WI38 (cell line): ENCODE data around the gene SHLD2.
"Not testable (repeated sequence)": the region's sequence is repeated elsewhere in the genome, so short reads cannot be mapped to it uniquely, and the experiment has no call there.

Source experiments
- H3K4me3 ChIP-seq: 2 replicates; pipeline ENCODE4 v1.5.1; 2011; ENCODE audit warnings: low read depth, mild to moderate bottlenecking, control low read depth, low read length

SHLD2 gene

DNA sequence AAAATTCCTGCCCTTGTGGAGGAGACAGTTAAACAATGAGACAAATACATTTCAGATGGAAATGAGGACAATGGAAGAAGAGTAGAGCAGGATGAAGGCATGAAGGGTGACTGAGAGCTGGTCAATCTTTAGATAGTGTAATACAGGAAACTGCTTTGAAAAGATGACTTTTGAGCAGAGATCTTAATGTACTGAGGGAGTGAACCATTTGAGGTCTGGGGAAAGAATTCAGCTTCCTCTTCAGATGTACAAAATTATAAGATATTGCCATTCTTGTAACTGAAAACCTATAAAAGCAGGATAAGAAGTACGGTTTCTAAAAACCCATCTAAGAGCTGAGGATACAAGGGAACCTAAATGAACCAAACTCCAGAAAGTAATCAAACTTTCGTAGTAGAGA is 38.9 kb downstream of the SHLD2 start:
- not testable (repeated sequence) for H3K4me3 ChIP-seq

DNA sequence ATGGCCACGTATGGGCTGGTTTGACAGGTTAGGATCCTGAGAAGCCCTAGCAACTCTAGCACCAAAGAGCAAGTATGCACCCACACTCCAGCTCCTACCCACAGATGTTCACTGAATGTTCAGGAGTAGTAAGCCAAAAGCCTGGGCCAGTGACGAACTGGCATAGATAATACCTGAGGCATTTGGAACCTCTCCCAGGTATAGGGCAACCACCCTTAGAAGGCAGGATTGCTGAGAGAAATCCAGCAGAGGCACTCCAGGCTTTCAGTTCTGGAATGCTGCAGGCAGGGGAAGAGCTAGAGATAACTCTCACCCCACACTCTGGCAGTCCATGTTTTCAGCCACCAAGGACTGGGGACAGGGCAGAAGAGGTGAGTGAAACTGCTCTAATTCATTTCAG is 39.4 kb downstream of the SHLD2 start:
- H3K4me3 ChIP-seq = not testable (repeated sequence)

DNA sequence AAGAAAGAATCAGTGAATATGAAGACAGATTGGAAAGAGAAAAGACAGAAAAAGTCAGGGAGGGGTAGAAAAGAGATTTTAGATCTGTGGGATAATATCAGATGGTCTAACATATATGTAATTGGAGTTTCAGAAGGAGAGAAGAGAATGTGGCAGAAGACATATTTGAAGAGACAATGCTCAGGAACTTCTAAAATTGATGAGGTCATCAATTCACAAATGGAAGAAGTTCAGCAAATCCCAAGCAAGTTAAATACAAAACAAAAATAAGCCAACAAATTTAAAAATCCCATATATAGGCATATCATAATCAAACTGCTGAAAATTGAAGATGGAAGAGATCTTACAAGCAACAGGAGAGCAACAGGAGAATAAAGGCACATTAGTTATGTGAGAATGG is 42.5 kb downstream of the SHLD2 start:
- not testable (repeated sequence) for H3K4me3 ChIP-seq

DNA sequence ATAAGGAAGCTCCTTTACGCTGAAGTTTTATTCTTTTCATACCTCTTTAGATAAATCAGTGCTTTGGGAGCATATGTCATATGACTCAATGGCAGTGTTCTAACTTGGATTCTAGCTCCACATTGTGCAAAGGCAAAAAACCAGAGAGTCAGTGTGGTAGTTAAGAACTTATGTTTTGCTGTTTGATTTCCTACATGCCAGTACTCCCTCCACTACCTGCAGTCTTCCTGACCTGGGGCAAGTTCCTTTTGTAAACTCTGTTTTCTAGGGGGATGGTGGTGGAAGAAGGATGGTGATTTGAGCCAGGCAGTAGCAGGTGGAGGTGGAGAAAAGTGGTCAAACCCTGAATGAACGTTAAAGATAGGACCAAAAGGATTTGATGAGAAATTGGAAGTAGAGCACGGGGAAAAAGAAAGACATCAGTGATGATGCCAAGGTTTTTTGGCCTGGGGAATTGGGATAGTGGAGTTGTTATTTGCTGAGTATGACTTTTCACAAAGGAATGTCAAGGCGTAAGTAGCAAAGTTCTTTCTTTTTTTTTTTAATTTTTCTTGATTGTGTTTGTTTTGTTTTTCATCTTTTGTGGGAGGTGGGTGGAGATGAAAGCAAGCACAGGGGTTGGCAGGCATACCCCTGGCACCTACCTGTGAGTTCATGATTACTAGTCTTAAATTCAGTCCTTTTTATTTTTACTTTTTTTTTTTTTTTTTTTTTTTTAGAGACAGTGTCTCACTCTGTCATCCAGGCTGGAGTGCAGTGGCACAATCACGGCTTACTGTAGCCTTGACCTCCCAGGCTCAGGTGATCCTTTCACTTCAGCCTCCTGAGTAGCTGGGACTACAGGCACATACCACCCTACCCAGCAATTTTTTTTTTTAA is 47.5 kb downstream of the SHLD2 start:
- not testable (repeated sequence) for H3K4me3 ChIP-seq

DNA sequence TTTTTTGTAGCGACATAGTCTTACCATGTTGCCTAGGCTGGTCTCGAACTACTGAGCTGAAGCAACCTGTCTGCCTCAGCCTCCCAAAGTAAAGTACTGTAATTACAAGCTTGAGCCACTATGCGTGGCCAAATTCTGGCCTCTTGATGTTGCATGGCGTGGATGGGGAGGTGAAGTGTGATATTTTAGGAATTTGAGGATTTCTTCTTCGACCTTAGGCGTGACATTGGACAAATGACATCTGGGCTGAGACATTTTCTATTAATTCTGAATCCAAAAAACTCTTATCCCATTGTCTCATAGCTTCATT is 48.1 kb downstream of the SHLD2 start:
- not testable (repeated sequence) for H3K4me3 ChIP-seq

DNA sequence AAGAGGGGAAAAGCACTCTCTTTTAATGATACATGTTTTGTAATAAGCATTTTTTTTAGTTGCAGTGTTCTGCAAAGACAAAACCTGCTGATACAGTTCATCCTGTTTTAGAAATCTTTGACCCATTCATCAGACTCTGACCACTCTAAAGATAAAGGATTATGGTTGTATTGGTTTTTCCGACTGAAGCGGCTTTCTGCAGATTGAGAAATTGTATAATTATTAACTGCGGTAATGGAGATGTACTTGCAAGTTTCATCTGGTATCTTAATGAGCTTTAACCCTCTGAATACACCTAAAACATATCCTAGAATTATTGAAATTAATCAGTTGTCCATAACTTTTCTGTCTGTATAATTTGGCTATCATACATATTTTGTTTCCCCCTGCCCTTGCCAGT is 50.6 kb downstream of the SHLD2 start:
- H3K4me3 ChIP-seq = not testable (repeated sequence)

DNA sequence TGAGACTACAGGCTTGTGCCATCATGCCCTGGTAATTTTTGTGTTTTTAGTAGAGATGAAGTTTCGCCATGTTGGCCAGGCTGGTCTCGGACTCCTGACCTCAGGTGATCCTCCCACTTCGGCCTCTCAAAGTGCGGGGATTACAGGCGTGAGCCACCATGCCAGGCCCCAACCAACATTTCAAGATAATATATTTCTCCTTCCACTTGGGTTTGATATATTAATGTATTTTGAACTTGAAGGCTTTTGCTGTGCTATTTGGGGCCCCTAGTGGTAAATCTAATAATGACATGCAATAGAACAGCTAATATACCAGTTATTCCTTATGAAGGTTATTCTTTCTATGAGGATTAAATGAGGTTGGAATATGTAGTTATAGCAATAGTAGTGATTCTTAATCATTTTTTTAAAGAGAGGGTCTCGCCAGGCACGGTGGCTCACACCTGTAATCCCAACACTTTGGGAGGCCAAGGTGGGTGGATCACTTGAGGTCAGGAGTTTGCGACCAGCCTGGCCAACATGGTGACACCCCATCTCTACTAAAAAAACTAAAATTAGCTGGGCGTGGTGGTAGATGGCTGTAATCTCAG is 54.1 kb downstream of the SHLD2 start:
- not testable (repeated sequence) for H3K4me3 ChIP-seq

DNA sequence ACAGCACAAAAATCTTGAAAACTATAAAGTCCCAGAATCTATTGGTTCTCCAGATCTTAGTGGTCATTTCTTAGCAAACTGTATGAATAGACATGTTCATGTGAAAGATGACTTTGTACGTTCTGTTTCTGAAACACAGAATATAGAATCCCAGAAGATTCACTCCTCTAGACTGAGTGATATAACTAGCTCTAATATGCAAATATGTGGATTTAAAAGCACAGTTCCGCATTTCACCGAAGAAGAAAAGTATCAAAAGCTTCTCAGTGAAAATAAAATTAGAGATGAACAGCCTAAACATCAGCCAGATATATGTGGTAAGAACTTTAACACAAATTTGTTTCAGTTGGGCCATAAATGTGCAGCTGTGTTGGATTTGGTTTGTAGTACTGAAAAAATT is 56.5 kb downstream of the SHLD2 start:
- H3K4me3 ChIP-seq = not testable (repeated sequence)

DNA sequence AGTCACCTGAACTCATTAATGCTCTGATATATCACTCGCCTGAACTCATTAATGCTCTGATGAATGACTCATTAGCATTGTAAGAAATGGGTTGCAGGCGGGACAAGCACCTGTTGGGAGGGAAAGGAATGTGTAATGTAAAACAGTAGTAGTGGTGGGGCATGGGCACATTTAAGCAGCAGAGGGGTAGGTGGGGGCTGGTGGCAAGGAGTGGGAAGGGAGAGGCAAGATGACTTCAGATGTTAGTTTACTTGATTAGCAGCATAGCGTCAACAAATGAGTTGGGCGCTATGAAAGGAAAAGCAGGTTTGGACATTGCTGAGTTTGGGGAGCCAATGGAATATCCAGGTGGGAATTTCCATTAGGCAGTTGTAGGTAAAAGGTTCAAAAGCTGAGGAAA is 61.8 kb downstream of the SHLD2 start:
- H3K4me3 ChIP-seq = not testable (repeated sequence)

DNA sequence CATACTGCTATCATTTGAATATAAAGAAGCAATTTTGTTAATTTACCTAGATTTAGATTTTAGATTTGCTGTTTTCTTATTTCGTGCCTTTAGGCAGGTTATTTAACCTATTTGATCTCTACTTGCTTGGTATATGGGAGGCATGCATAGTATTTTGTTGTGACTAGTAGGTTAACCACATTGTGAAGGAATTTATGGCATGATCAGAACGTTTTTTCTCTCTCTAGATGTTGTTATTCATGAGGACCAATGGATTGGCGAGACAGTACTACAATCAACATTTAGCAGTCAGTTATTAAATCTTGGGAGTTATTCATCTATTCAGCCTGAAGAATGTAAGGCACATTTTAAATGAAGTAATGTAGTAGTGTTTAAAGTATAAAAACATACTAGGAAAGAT is 62.8 kb downstream of the SHLD2 start:
- not testable (repeated sequence) for H3K4me3 ChIP-seq

DNA sequence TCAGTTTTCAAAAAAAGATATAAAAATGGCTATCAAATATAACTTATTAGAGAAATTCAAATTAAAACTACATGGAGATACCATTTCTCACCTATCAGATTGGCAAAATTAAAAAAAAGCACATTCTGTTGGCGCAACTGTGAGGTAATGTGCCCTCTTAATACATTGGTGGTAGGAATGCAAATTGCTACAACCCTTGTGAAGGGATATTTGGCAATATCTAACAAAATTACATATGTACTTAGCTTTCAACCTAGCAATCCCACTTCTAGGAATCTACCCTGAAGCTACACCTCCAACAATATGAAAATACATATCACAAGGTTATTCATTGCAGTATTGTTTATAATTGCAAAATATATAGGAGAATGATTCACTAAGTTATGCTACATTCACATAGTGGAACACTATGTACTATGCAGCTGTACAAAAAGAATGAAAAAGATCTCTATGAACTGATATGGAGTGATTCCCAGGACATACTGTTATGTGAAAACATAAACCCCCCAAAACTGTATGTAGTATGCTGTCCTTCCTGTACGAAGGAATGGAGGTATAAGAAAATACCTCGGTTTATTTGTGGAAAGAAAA is 67.8 kb downstream of the SHLD2 start:
- not testable (repeated sequence) for H3K4me3 ChIP-seq

DNA sequence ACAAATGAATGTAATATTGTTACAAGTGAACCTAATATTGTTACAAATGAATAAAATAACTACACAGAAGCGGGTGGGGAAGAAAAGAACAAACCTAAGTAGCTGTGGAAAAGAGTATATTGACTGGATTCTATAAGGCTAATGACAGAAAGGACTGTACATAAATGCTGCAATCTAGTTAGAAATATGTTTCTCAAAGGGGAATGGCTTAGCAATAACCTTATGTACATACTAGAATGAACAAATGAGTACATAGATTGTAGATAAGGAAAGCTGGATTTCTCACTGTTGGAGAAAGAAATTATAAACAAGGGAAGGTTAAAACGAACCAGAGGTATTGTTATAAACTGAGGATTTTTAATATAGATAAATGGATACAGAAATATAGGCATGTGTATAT is 68.4 kb downstream of the SHLD2 start:
- not testable (repeated sequence) for H3K4me3 ChIP-seq

DNA sequence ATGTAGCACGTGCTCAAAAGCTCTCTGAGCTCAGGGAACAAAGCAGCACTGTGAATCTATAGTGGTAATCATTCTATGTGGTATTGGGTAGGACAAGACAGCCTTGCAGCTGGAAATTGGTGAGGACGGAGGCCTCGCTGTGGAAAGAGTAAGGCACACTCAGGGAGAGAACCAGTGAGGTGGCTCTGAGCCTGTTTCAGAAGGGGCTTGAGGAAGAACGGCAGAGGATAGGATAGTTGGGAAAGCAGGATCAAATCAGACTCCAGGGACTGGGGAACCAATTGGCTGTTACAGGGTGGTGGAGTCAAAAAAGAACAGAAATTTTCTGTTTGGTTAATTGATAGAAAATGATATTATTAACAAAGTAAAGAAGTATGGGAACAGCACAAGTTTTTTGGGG is 74.9 kb downstream of the SHLD2 start:
- H3K4me3 ChIP-seq = not testable (repeated sequence)

DNA sequence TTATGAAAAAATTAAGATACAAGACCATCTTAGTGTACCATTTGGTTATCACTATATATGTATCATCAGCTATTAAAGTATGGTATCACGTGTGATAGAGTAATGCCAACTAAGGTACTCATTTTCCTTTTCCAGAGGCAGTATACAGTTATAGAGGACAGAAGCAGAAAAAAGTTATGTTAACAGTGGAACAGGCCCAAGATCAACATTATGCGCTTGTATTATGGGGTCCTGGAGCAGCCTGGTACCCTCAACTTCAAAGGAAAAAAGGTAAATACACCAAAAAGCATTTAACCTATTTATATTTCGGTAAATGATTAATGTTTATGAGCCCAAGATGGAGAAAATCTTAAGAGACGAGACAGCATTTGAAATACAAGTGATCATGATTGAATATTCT is 75.7 kb downstream of the SHLD2 start:
- H3K4me3 ChIP-seq = not testable (repeated sequence)

DNA sequence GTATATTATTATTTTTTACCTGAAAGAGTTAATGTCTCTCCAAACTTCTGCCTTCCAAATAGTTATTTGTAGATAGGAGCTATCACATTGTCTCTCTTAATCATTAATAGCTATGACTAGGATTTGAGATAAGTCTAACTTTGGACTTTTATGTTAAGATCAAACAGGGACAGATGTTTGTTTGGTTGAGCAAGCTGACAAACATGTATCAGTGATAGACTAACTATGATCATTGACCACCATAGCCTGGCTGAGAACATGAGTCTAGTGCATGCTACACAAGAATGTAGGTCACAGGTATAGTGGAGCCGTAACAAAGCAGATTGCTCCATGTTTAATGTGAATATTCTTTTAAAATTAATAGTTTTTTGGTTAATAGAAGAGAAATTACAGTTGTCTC is 76.7 kb downstream of the SHLD2 start:
- not testable (repeated sequence) for H3K4me3 ChIP-seq

DNA sequence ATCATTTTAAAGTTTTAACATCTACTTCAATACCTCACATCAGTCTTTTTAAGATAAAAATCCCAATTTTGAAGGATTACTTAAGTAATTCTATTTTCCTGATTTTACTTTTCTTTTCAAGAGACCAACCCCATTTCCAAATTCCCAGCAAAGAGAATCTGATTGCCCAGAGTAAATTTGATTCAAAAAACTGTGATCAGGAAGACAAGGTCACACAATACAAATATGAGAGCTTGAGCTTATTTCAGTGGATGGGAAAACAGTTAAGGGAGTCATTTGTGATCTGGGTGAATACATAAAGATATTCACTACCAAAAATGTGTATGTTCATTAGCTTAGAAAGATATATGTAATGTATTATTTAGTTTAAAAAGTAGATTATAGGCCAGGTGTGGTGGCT is 77.2 kb downstream of the SHLD2 start:
- H3K4me3 ChIP-seq = not testable (repeated sequence)

DNA sequence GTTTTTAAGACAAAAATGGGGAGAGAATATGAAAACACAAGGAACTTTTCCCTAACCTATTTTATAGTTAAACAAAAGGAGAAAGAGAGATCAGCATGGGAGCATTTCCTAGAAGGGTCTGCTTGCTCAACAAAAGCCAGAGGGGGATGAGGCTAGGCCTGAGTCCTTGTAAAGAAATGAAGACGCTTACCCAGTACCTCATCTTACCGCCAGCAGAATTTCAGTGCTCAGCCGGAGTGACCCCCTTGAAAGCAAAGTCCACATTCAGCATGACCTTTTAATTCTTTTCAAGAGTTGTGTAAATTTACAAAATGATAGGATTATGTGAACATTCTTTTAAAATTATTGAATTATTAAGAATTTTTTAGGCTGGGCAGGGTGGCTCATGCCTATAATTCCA is 82.6 kb downstream of the SHLD2 start:
- H3K4me3 ChIP-seq = not testable (repeated sequence)

DNA sequence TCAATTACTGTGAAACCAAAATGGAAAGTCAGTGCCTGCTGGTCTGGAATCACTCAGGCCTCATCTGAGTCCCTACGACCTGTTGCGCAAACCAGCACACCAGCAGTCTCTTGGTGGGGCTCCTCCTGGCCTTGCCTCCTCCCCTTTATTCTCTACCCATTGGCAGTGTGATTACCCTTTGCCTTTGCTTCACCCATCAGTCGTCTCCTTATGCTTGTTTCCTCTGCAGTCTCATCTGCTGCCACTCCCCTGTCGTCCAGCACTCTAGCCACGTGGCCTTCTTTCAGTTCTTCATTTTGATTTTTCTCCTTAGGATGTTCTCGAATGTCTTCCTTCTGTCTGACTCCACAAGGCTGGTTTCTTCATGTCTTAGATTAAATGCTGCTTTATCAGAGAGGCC is 89.4 kb downstream of the SHLD2 start:
- H3K4me3 ChIP-seq = not testable (repeated sequence)

DNA sequence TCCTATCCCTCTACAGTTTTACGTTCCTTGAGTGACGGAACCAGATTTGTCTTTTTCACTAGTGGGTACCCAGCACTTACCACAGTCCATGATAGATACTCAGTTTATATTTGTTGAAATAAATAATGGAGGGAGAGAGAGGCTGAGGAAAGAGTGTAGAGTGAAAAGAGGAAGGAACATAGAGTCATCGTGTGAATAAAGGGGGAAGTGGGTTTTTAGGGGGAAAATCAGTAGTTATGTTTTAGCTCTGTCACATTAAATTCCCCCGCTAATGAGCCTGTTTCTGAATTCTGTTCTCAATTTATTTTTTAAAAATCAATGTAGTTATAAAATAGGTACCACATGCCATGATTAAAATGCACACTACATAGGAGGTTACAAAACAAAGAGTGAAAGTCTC is 91.0 kb downstream of the SHLD2 start:
- not testable (repeated sequence) for H3K4me3 ChIP-seq

DNA sequence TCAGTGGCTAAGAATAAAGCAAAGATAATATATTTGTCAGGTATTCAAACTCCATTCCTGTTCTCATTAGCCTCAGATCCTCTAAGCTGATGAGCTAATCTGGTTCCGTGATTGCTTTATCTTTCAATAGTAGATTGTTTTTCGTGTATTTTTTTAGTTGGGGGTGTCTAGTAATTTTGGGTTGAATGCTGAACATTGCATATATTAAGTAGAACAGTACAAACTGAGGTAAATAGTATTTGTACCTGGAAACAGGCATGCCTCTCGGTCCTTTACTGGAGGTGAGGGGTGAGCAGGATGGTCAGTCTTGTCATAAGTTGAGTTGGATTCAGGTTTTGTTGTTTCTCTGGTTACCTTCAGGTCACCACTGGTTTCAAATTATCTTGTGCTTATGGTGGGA is 92.6 kb downstream of the SHLD2 start:
- H3K4me3 ChIP-seq = not testable (repeated sequence)

DNA sequence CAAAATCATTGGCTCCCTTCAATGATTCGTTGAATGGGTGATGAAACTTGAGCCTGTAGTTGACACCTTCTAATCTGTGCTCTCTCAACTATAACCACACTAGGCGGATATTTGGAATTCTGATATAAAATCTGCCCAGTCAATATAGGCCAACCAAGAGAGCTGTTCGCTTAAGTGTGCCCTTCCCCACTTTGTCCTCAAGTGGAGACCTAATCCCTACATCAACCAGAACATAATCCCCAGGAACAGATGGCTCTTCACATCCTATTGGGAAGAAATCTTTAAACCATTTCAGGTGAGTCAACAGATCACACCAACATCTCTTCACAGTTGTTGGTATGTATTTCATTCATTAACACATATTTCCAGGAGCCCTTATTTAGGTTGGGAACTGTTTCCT is 96.8 kb downstream of the SHLD2 start:
- not testable (repeated sequence) for H3K4me3 ChIP-seq

DNA sequence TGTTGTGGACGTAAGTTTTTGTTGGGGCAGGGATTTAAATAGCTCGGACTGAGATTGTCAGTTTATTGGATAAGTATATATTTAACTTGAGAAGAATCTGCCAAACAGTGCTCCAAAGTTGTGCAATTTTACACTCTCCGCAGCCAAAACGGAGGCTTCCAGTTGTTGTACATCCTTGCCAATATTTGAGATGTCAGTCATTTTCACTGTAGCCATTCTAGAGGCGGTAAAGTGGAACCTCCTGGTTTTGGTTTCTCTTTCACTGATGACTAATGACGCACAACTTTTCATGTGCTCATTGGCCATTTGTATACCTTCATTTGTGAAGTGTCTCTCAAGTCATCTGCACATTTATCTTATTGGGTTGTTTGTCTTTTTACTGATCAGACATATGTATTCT is 105.9 kb downstream of the SHLD2 start:
- H3K4me3 ChIP-seq = not testable (repeated sequence)
